CD14-positive monocyte (primary cell): ENCODE results near the gene CHAMP1. TPM values are rescaled to one million over a fixed set of nuclear protein-coding genes. Genes with fewer than 3 reads are reported as not detected.

Source experiments
- DNase-seq, 3 donors: peaks; one replicate each; pipeline ENCODE4 v3.0.0-alpha.2; 2011 to 2022
- H2AFZ ChIP-seq: 2 replicates; pipeline ENCODE4 v1.6.0; 2012; ENCODE audit warnings: mild to moderate bottlenecking, low read depth, low read length, inconsistent platforms; ENCODE audit not compliant: insufficient read depth, poor library complexity, severe bottlenecking
- H3K27ac ChIP-seq, 2 donors: 1 replicate in 1 of 2; 2 replicates in 1 of 2; pipeline ENCODE4 v1.5.1; 2012 to 2013; ENCODE audit warnings: low read length in 2 of 2, control low read depth in 1 of 2, inconsistent platforms in 1 of 2, low read depth in 1 of 2, mild to moderate bottlenecking in 1 of 2
- H3K27me3 ChIP-seq, 2 donors: one replicate each; pipeline versions ENCODE4 v1.6.0 to v1.6.1; 2011 to 2013; ENCODE audit warnings: low read length in 2 of 2; ENCODE audit not compliant: control insufficient read depth in 2 of 2, insufficient read depth in 2 of 2
- H3K36me3 ChIP-seq, 2 donors: replicated peaks in 1 of 2; 1 replicate in 1 of 2; 2 replicates in 1 of 2; pipeline versions ENCODE4 v1.5.1 to v1.6.1; 2012 to 2013; ENCODE audit warnings: low read length in 2 of 2, control low read depth in 1 of 2, inconsistent platforms in 1 of 2, mild to moderate bottlenecking in 1 of 2; ENCODE audit not compliant: insufficient read depth in 2 of 2, control insufficient read depth in 1 of 2
- H3K4me1 ChIP-seq, 2 donors: 1 replicate in 1 of 2; 2 replicates in 1 of 2; pipeline versions ENCODE4 v1.5.1 to v1.6.1; 2012 to 2013; ENCODE audit warnings: low read length in 2 of 2, control low read depth in 1 of 2, inconsistent platforms in 1 of 2, mild to moderate bottlenecking in 1 of 2, moderate library complexity in 1 of 2; ENCODE audit not compliant: insufficient read depth in 2 of 2, control insufficient read depth in 1 of 2
- H3K4me2 ChIP-seq: replicated peaks from 2 replicates; pipeline ENCODE3; 2012; ENCODE audit warnings: low read length, moderate library complexity, mild to moderate bottlenecking; ENCODE audit not compliant: poor library complexity, severe bottlenecking; ENCODE audit errors: extremely low read depth
- H3K4me3 ChIP-seq, 3 experiments: fragments of 200-600 bp in 1 of 3; sonication (generic) in 1 of 3; replicated peaks in 1 of 3; 1 replicate in 2 of 3; 2 replicates in 1 of 3; pipeline ENCODE4 v1.5.1; 2011 to 2013; ENCODE audit warnings: low read length in 3 of 3, mild to moderate bottlenecking in 3 of 3, control low read depth in 2 of 3, low read depth in 2 of 3, inconsistent platforms in 1 of 3, moderate library complexity in 1 of 3
- H3K79me2 ChIP-seq: 2 replicates; pipeline ENCODE4 v1.6.0; 2012; ENCODE audit warnings: mild to moderate bottlenecking, control low read depth, inconsistent platforms, low read length, moderate library complexity; ENCODE audit not compliant: insufficient read depth
- H3K9ac ChIP-seq: 2 replicates; pipeline ENCODE4 v1.6.0; 2017; ENCODE audit warnings: low read length, mild to moderate bottlenecking; ENCODE audit not compliant: insufficient read depth, poor library complexity, severe bottlenecking
- H3K9me3 ChIP-seq, 2 donors: replicated peaks in 1 of 2; 1 replicate in 1 of 2; 2 replicates in 1 of 2; pipeline versions ENCODE4 v1.5.1 to v1.6.1; 2012 to 2013; ENCODE audit warnings: low read length in 2 of 2, control low read depth in 1 of 2; ENCODE audit not compliant: control insufficient read depth in 1 of 2, insufficient read depth in 1 of 2
- H4K20me1 ChIP-seq: 2 replicates; pipeline ENCODE4 v1.6.0; 2012; ENCODE audit warnings: mild to moderate bottlenecking, low read length, control low read depth, moderate library complexity; ENCODE audit not compliant: insufficient read depth
- H3K27ac Mint-ChIP-seq, 7 donors: one replicate each; pipeline ENCODE4 v1.8.0; 2020; ENCODE audit warnings: mild to moderate bottlenecking in 7 of 7, mixed read lengths in 7 of 7, moderate library complexity in 6 of 7, inconsistent platforms in 2 of 7
- H3K27me3 Mint-ChIP-seq, 3 donors: one replicate each; pipeline ENCODE4 v1.8.0; 2021 to 2022; ENCODE audit warnings: low read depth in 3 of 3, mild to moderate bottlenecking in 3 of 3, mixed read lengths in 3 of 3, moderate library complexity in 3 of 3, inconsistent platforms in 1 of 3
- H3K36me3 Mint-ChIP-seq, 2 donors: one replicate each; pipeline ENCODE4 v1.8.0; 2020; ENCODE audit warnings: mixed read lengths in 2 of 2, inconsistent platforms in 1 of 2, mild to moderate bottlenecking in 1 of 2
- H3K4me1 Mint-ChIP-seq: one replicate; pipeline ENCODE4 v1.8.0; 2020; ENCODE audit warnings: mild to moderate bottlenecking, mixed read lengths
- H3K4me3 Mint-ChIP-seq, 2 donors: one replicate each; pipeline ENCODE4 v1.8.0; 2020; ENCODE audit warnings: mild to moderate bottlenecking in 2 of 2, mixed read lengths in 2 of 2, moderate library complexity in 1 of 2
- H3K9me3 Mint-ChIP-seq, 7 donors: one replicate each; pipeline ENCODE4 v1.8.0; 2020 to 2022; ENCODE audit warnings: mixed read lengths in 7 of 7, mild to moderate bottlenecking in 6 of 7, moderate library complexity in 6 of 7, inconsistent platforms in 2 of 7
- CTCF ChIP-seq: fragments of 200-600 bp; IDR thresholded peaks from one replicate; pipeline ENCODE4 v1.8.0; 2022; ENCODE audit warnings: antibody characterized with exemption, mild to moderate bottlenecking
- WGBS: methylation state at CpG from one replicate; pipeline ENCODE4 v1.1.5; 2013; ENCODE audit warnings: missing lambda C conversion rate; ENCODE audit not compliant: insufficient coverage; 5-methylcytosine and 5-hydroxymethylcytosine counted together
- intact Hi-C, 2 donors: fragments of 100-400 bp; cut with micrococcal nuclease; formaldehyde crosslinking; loops; one replicate each; pipeline versions ENCODE4 v1.15.0 to v1.15.1; 2023
- polyA plus RNA-seq, 3 donors: library from polyadenylated mRNA; depleted of rRNA in 1 of 3; unstranded in 2 of 3; stranded (reverse) in 1 of 3; fragments of 300-500 nt in 2 of 3; fragments of >200 nt in 1 of 3; fragmentation: Illumina TruSeq in 2 of 3; gene quantifications; 1 replicate in 2 of 3; 2 replicates in 1 of 3; pipeline ENCODE4 v1.2.3, GENCODE V29; 2012 to 2021

CHAMP1 gene
- polyA plus RNA-seq, 3 donors, result 8.9 to 12.9 (median 9.2) TPM

- intact Hi-C loops, result no loop called here
- Histone ChIP-seq H3K9me3 (no peaks in the 10 kb centered on the region), H3K36me3 (peaks cover 0 to 36% of the 10 kb centered on the region in 2 donors), H3K4me3 (no peak overlapping the region), H3K4me2 (no peak overlapping the region), H3K79me2 (peaks cover 21% of the 10 kb centered on the region), H3K4me1 (peaks cover 14 to 27% of the 10 kb centered on the region in 2 donors), H3K9ac (no peak overlapping the region), H4K20me1 (peaks cover 11% of the 10 kb centered on the region), H3K27ac (peak overlapping the region in 1 of 2 donors; percentile 36), H2AFZ (no peak overlapping the region), H3K27me3 (no peaks in the 10 kb centered on the region)
- DNase-seq, result no peak
- peaks cover 40% of the 10 kb centered on the region for H3K4me1 Mint-ChIP-seq
- WGBS, result 100% methylated on average over 1 of the region's 4 CpGs
- H3K36me3 Mint-ChIP-seq, result peaks cover 21 to 28% of the 10 kb centered on the region in 2 donors
- no peak overlapping the region for H3K27ac Mint-ChIP-seq
- no peak for TF ChIP-seq CTCF
- H3K9me3 Mint-ChIP-seq, result no peaks in the 10 kb centered on the region
- peaks cover 0 to 3% (median 2%) of the 10 kb centered on the region in 3 donors for H3K27me3 Mint-ChIP-seq
- no peak overlapping the region for H3K4me3 Mint-ChIP-seq
These were observed 35.2 kb upstream of the CHAMP1 start for GRCh38 chr13:114279146-114279545.

- intact Hi-C loops, result no loop called here
- Histone ChIP-seq H3K4me2 (no peak overlapping the region), H2AFZ (no peak overlapping the region), H3K4me1 (peaks cover 14 to 24% of the 10 kb centered on the region in 2 donors), H3K9ac (no peak overlapping the region), H4K20me1 (peaks cover 14% of the 10 kb centered on the region), H3K79me2 (peaks cover 28% of the 10 kb centered on the region), H3K27me3 (no peaks in the 10 kb centered on the region), H3K4me3 (no peak overlapping the region), H3K36me3 (peaks cover 0 to 34% of the 10 kb centered on the region in 2 donors), H3K27ac (peak overlapping the region in 1 of 2 donors; percentile 36), H3K9me3 (no peaks in the 10 kb centered on the region)
- Mint-ChIP-seq H3K9me3 (no peaks in the 10 kb centered on the region), H3K4me1 (peaks cover 35% of the 10 kb centered on the region), H3K27ac (peak overlapping the region in 5 of 7 donors; percentile 10 to 67 (median 31)), H3K36me3 (peaks cover 21 to 31% of the 10 kb centered on the region in 2 donors), H3K27me3 (peaks cover 0 to 3% (median 2%) of the 10 kb centered on the region in 3 donors), H3K4me3 (no peak overlapping the region)
- TF ChIP-seq CTCF, result no peak
- no CpG with 5 or more reads among the region's 2 CpGs for WGBS
- DNase-seq, result no peak
These were observed 34.4 kb upstream of the CHAMP1 start for GRCh38 chr13:114279758-114280355.
